Prostate gland (tissue), 2 donors: ENCODE results near the gene RPS6KA2.

Experiments
- CTCF ChIP-seq, 4 experiments: fragments of 200-600 bp in 2 of 4; fragments of 450-650 bp in 2 of 4; sonication (generic) in 2 of 4; IDR thresholded peaks; 1 replicate in 3 of 4; 2 replicates in 1 of 4; pipeline ENCODE4 v1.5.1; 2016 to 2019; ENCODE audit warnings: antibody characterized with exemption in 4 of 4, mild to moderate bottlenecking in 2 of 4, moderate library complexity in 2 of 4
- POLR2A ChIP-seq: fragments of 450-650 bp; IDR thresholded peaks from one replicate; pipeline ENCODE4 v1.6.1; 2016; ENCODE audit warnings: antibody characterized with exemption, mild to moderate bottlenecking
- POLR2AphosphoS5 ChIP-seq: sonication (generic); formaldehyde crosslinking; IDR thresholded peaks from one replicate; pipeline ENCODE4 v1.6.1; 2017; ENCODE audit warnings: antibody characterized with exemption

GRCh38 chr6:166667796-166668610, 41.0 kb upstream of the RPS6KA2 start:
- no peak for TF ChIP-seq CTCF (IDR thresholded peaks at IDR 0.05)
- no peak for TF ChIP-seq POLR2AphosphoS5
- TF ChIP-seq POLR2A, result no peak
